ENCODE results near the gene CACNA1S. TPM values are rescaled to one million over a fixed set of nuclear protein-coding genes. Genes with fewer than 3 reads are reported as not detected.

CACNA1S gene
- total and polyA plus RNA-seq, 4 donors: 0.16 to 0.33 (median 0.21) TPM

- DNase-seq (ENCODE audit: low read depth in 4 of 6, low spot score in 6 of 6): no peak
- peaks cover 27% of the 10 kb centered on the region for H3K4me1 ChIP-seq (ENCODE audit: control insufficient read depth, insufficient read depth, low read length)
- no peaks in the 10 kb centered on the region for H3K9me3 ChIP-seq (ENCODE audit: control insufficient read depth, insufficient read depth, low read length)
- no peaks in the 10 kb centered on the region for H3K36me3 ChIP-seq (ENCODE audit: control insufficient read depth, insufficient read depth, low read length)
- H3K4me3 ChIP-seq (ENCODE audit: low read depth, low read length): no peak overlapping the region
- WGBS (ENCODE audit: insufficient coverage): 90% methylated on average over 17 of the region's 19 CpGs
- H3K27ac ChIP-seq (ENCODE audit: low read depth, low read length): no peak overlapping the region
- no peaks in the 10 kb centered on the region for H3K27me3 ChIP-seq (ENCODE audit: control insufficient read depth, insufficient read depth, low read length)
Measured at GRCh38 chr1:201088901-201089525, 23.2 kb downstream of the CACNA1S start.

DNA sequence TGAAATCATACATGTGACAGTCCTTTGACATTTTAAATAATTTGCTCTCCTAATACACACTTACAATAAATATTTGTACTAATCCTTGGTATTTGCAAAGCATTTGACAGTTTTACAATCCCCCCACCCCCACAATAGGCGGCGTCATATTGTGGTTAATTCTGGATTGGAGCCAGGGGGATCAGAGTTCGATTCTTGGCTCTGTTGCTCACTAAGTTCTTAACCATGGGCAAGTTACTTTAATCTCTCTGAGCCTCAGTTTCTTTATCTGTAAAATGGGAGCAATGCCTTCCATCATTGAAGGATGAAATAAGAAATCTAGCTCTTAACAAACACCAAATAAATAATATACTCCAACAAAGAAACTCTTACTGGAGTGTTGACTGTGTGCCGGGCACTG lies 23.8 kb downstream of the CACNA1S start:
- no peak for DNase-seq (ENCODE audit: low read depth in 4 of 6, low spot score in 6 of 6)
- H3K9me3 ChIP-seq (ENCODE audit: control insufficient read depth, insufficient read depth, low read length): no peaks in the 10 kb centered on the region
- no peaks in the 10 kb centered on the region for H3K27me3 ChIP-seq (ENCODE audit: control insufficient read depth, insufficient read depth, low read length)
- WGBS (ENCODE audit: insufficient coverage): no CpG with 5 or more reads among the region's 4 CpGs
- H3K36me3 ChIP-seq (ENCODE audit: control insufficient read depth, insufficient read depth, low read length): no peaks in the 10 kb centered on the region
- H3K27ac ChIP-seq (ENCODE audit: low read depth, low read length): no peak overlapping the region
- H3K4me1 ChIP-seq (ENCODE audit: control insufficient read depth, insufficient read depth, low read length): peaks cover 27% of the 10 kb centered on the region
- no peak overlapping the region for H3K4me3 ChIP-seq (ENCODE audit: low read depth, low read length)

DNA sequence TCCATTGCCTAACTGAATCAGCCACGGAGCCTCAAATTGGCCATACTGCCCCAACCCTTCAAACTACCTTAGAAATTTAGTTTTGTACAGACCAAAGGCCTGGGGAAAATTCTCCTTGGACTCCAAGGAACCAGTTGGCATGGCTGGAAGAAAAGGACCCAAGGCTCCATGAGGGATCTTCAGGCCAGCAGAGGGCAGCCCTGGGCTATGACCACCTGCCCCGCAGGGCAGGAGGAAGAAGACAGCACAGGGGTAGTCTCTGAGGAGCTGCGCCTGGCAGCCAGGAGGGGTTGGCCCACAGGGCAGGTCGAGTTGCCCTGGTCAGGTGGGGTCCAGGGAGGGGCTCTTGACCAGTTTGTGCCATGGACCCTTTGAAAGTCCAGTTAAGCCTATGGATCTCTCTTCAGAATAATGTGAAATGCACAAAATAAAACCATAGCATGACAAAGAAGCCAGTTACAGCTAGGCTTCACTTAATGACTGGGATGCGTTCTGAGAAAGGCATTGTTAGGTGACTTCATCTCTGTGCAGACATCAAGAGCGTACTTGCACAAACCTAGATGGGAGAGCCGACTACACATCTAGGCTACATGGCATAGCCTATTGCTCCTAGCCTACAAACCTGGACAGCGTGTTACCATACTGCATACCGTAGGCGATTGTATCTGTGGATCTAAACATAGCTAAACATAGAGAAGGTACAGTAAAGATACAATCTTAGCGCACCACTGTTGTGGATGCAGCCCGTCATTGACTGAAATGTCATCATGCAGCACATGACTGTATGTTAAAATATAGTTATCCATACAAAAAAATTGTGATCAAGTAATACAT lies 26.1 kb downstream of the CACNA1S start:
- Histone ChIP-seq H3K4me1 (ENCODE audit: control insufficient read depth, insufficient read depth, low read length) (peaks cover 27% of the 10 kb centered on the region), H3K27ac (ENCODE audit: low read depth, low read length) (no peak overlapping the region), H3K9me3 (ENCODE audit: control insufficient read depth, insufficient read depth, low read length) (no peaks in the 10 kb centered on the region), H3K4me3 (ENCODE audit: low read depth, low read length) (no peak overlapping the region), H3K27me3 (ENCODE audit: control insufficient read depth, insufficient read depth, low read length) (no peaks in the 10 kb centered on the region), H3K36me3 (ENCODE audit: control insufficient read depth, insufficient read depth, low read length) (no peaks in the 10 kb centered on the region)
- peak in 2 of 6 donors; percentile 31 to 55 for DNase-seq (ENCODE audit: low read depth in 4 of 6, low spot score in 6 of 6)
- WGBS (ENCODE audit: insufficient coverage): 64% methylated on average over 9 of the region's 12 CpGs

DNA sequence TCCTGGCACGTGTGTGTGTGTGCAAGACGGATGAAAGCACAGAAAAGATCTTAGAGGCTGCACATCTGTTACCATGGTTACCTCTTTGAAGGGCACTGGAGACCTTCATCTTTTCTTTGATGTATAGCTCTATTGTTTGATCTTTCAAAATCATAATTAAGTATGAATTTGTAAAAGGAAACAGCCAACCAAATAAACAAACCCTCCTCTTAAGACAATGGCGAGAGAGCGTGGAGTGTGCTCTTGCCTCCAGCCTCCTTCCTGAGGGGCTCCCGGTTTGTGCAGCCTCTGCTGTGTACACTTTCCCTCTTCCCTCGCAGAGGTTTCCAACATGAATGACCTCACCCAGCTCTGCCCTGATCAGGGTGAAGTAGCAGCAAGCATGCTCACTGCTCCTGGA lies 27.9 kb downstream of the CACNA1S start:
- Histone ChIP-seq H3K27ac (ENCODE audit: low read depth, low read length) (peak overlapping the region; percentile 6), H3K9me3 (ENCODE audit: control insufficient read depth, insufficient read depth, low read length) (no peaks in the 10 kb centered on the region), H3K4me3 (ENCODE audit: low read depth, low read length) (no peak overlapping the region), H3K36me3 (ENCODE audit: control insufficient read depth, insufficient read depth, low read length) (no peaks in the 10 kb centered on the region), H3K4me1 (ENCODE audit: control insufficient read depth, insufficient read depth, low read length) (peaks cover 19% of the 10 kb centered on the region), H3K27me3 (ENCODE audit: control insufficient read depth, insufficient read depth, low read length) (no peaks in the 10 kb centered on the region)
- DNase-seq (ENCODE audit: low read depth in 4 of 6, low spot score in 6 of 6): peak in 2 of 6 donors; percentile 76 to 92
- 9% methylated on average over 3 of the region's 6 CpGs for WGBS (ENCODE audit: insufficient coverage)

GRCh38 chr1:201083741-201084140 lies 28.5 kb downstream of the CACNA1S start:
- DNase-seq (ENCODE audit: low read depth in 4 of 6, low spot score in 6 of 6): no peak
- Histone ChIP-seq H3K4me1 (ENCODE audit: control insufficient read depth, insufficient read depth, low read length) (peaks cover 15% of the 10 kb centered on the region), H3K27ac (ENCODE audit: low read depth, low read length) (no peak overlapping the region), H3K9me3 (ENCODE audit: control insufficient read depth, insufficient read depth, low read length) (no peaks in the 10 kb centered on the region), H3K4me3 (ENCODE audit: low read depth, low read length) (no peak overlapping the region), H3K27me3 (ENCODE audit: control insufficient read depth, insufficient read depth, low read length) (no peaks in the 10 kb centered on the region), H3K36me3 (ENCODE audit: control insufficient read depth, insufficient read depth, low read length) (no peaks in the 10 kb centered on the region)
- WGBS (ENCODE audit: insufficient coverage): no CpG with 5 or more reads among the region's 3 CpGs

- Histone ChIP-seq H3K27me3 (ENCODE audit: control insufficient read depth, insufficient read depth, low read length) (no peaks in the 10 kb centered on the region), H3K27ac (ENCODE audit: low read depth, low read length) (no peak overlapping the region), H3K4me3 (ENCODE audit: low read depth, low read length) (no peak overlapping the region), H3K9me3 (ENCODE audit: control insufficient read depth, insufficient read depth, low read length) (no peaks in the 10 kb centered on the region), H3K4me1 (ENCODE audit: control insufficient read depth, insufficient read depth, low read length) (peaks cover 17% of the 10 kb centered on the region), H3K36me3 (ENCODE audit: control insufficient read depth, insufficient read depth, low read length) (no peaks in the 10 kb centered on the region)
- WGBS (ENCODE audit: insufficient coverage): no CpG with 5 or more reads among the region's 3 CpGs
- DNase-seq (ENCODE audit: low read depth in 4 of 6, low spot score in 6 of 6): no peak
Measured at GRCh38 chr1:201080135-201080534, 32.1 kb downstream of the CACNA1S start.

GRCh38 chr1:201077736-201078135 lies 34.5 kb downstream of the CACNA1S start:
- H3K4me1 ChIP-seq (ENCODE audit: control insufficient read depth, insufficient read depth, low read length): peaks cover 7% of the 10 kb centered on the region
- no peaks in the 10 kb centered on the region for H3K9me3 ChIP-seq (ENCODE audit: control insufficient read depth, insufficient read depth, low read length)
- WGBS (ENCODE audit: insufficient coverage): 91% methylated on average over 16 of the region's 17 CpGs
- no peaks in the 10 kb centered on the region for H3K27me3 ChIP-seq (ENCODE audit: control insufficient read depth, insufficient read depth, low read length)
- no peak for DNase-seq (ENCODE audit: low read depth in 4 of 6, low spot score in 6 of 6)
- H3K4me3 ChIP-seq (ENCODE audit: low read depth, low read length): no peak overlapping the region
- no peaks in the 10 kb centered on the region for H3K36me3 ChIP-seq (ENCODE audit: control insufficient read depth, insufficient read depth, low read length)
- no peak overlapping the region for H3K27ac ChIP-seq (ENCODE audit: low read depth, low read length)

DNA sequence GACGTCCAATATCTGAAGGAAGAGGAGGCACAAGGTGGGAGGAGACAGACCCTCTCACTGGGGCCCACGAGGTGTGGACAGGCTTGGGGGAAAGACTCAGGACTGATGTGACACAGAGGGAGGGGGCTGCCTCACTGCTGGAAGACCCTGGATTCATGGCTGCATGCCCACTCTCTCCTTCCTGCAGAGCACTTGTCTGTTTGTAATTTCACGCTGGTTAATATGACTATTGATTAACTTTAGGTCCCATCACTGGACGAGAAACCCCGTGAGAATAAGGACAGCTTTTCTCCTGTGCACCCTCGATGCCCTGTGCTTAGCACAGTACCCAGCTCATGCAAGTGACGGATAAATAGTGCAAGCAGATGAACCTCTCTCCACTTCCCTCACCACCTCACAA lies 35.1 kb downstream of the CACNA1S start:
- no peak overlapping the region for H3K4me3 ChIP-seq (ENCODE audit: low read depth, low read length)
- WGBS (ENCODE audit: insufficient coverage): 32% methylated on average over 7 of the region's 7 CpGs
- no peaks in the 10 kb centered on the region for H3K27me3 ChIP-seq (ENCODE audit: control insufficient read depth, insufficient read depth, low read length)
- no peaks in the 10 kb centered on the region for H3K36me3 ChIP-seq (ENCODE audit: control insufficient read depth, insufficient read depth, low read length)
- H3K27ac ChIP-seq (ENCODE audit: low read depth, low read length): no peak overlapping the region
- no peak for DNase-seq (ENCODE audit: low read depth in 4 of 6, low spot score in 6 of 6)
- H3K9me3 ChIP-seq (ENCODE audit: control insufficient read depth, insufficient read depth, low read length): no peaks in the 10 kb centered on the region
- H3K4me1 ChIP-seq (ENCODE audit: control insufficient read depth, insufficient read depth, low read length): peaks cover 7% of the 10 kb centered on the region

DNA sequence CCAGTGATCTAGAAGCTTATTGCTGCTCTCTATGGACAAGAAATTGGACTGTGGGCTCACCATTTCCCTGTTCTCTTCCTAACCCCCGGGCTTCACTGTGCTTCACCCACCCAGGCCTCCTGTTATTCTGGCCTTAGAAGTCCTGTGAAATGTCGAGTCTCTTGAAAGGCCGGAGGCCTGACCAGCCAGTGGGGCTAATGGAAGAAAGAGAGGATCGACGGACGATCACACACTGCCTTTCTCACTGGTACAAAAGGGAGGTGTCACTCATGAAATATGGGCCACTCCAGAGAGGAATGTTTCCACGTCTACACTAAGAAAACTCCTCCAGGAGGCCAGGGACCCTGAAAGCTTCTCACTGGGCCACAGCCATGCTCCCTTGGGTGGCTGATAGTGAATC lies 36.1 kb downstream of the CACNA1S start:
- Histone ChIP-seq H3K4me1 (ENCODE audit: control insufficient read depth, insufficient read depth, low read length) (peaks cover 7% of the 10 kb centered on the region), H3K36me3 (ENCODE audit: control insufficient read depth, insufficient read depth, low read length) (no peaks in the 10 kb centered on the region), H3K27me3 (ENCODE audit: control insufficient read depth, insufficient read depth, low read length) (no peaks in the 10 kb centered on the region), H3K4me3 (ENCODE audit: low read depth, low read length) (no peak overlapping the region), H3K27ac (ENCODE audit: low read depth, low read length) (no peak overlapping the region), H3K9me3 (ENCODE audit: control insufficient read depth, insufficient read depth, low read length) (no peaks in the 10 kb centered on the region)
- DNase-seq (ENCODE audit: low read depth in 4 of 6, low spot score in 6 of 6): no peak
- WGBS (ENCODE audit: insufficient coverage): 73% methylated on average over 3 of the region's 7 CpGs

DNA sequence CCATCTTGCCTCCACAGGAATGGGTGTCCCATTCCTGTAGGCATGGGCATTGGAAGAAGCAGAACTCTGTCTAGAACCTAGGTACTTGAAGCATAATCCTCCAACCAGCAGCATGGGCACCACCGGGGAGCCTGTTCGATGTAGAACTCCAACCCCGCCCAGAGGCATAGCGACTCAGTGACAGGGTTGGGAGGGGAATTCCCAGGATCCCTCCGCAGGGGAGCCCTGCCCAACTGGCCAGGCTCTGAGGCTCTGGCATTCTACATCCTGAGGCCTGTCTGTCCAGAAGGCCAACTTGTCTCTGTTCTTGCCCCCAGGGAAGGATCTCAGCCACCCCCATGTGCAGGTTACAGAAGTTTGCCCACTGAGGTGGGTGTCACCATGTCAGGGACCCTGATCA lies 38.2 kb downstream of the CACNA1S start:
- Histone ChIP-seq H3K4me3 (ENCODE audit: low read depth, low read length) (no peak overlapping the region), H3K27ac (ENCODE audit: low read depth, low read length) (no peak overlapping the region), H3K4me1 (ENCODE audit: control insufficient read depth, insufficient read depth, low read length) (peaks cover 7% of the 10 kb centered on the region), H3K27me3 (ENCODE audit: control insufficient read depth, insufficient read depth, low read length) (no peaks in the 10 kb centered on the region), H3K36me3 (ENCODE audit: control insufficient read depth, insufficient read depth, low read length) (no peaks in the 10 kb centered on the region), H3K9me3 (ENCODE audit: control insufficient read depth, insufficient read depth, low read length) (no peaks in the 10 kb centered on the region)
- DNase-seq (ENCODE audit: low read depth in 4 of 6, low spot score in 6 of 6): no peak
- 75% methylated on average over 5 of the region's 5 CpGs for WGBS (ENCODE audit: insufficient coverage)

Measured in spinal cord (tissue), 10 donors.